HUDEP-2 (cell line): ENCODE data around the gene CDK5RAP3.

ENCODE experiments used
- DNase-seq, 76 experiments: peaks; one replicate each; lab custom pipeline; 2025; ENCODE audit not compliant: unreplicated experiment in 76 of 76; lab: John Stamatoyannopoulos, UW

Gene CDK5RAP3

GRCh38 chr17:47948706-47949196 is 22.2 kb upstream of the CDK5RAP3 start:
- DNase-seq: no peak

GRCh38 chr17:47949197-47949759 is 21.6 kb upstream of the CDK5RAP3 start:
- peak in 72 of 76 experiments; percentile 17 to 92 (median 77) for DNase-seq

- DNase-seq: peak in 3 of 76 experiments; percentile 11 to 22 (median 16)
These were observed 21.0 kb upstream of the CDK5RAP3 start for GRCh38 chr17:47949946-47950345.

DNA sequence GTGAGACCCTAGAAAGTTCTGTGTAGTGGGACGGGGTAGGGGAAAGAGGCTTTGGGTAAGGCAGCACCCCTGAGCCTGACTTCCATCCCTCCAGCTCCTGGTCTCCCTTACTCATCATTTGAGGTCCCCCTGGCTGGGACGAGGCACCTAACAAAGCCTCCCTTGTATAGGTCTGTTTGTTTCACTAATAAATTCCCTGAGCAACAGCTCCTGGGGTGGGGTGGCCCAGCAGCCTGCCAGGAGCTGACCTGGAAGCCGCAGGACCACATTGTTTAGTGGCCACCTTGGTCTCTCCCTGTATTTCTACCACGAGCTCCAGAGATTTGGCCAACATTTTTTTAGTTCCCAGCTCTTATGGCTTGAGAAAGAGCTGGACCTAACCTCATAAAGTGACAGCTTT is 20.5 kb upstream of the CDK5RAP3 start:
- DNase-seq: no peak

GRCh38 chr17:47952171-47953021 is 18.5 kb upstream of the CDK5RAP3 start:
- no peak for DNase-seq

DNA sequence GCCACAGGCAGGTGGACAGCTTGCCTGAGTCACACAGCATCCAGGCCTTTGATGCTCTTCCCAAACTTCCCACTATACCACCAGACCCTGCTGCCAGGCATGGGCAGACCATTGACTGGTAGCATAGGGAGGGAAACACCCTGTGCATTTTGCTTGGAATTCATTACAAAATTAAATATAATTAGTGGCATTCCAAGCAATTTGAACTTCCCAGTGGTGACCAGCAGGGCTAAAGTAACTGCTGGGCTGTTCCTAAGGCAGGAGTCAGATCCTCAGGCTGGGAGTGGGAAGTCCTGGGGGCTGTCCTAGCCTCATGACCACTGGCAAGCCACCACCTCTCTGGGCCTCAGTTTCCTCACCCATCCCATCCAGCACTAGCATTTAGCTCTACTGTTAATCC is 17.0 kb upstream of the CDK5RAP3 start:
- DNase-seq: no peak

DNA sequence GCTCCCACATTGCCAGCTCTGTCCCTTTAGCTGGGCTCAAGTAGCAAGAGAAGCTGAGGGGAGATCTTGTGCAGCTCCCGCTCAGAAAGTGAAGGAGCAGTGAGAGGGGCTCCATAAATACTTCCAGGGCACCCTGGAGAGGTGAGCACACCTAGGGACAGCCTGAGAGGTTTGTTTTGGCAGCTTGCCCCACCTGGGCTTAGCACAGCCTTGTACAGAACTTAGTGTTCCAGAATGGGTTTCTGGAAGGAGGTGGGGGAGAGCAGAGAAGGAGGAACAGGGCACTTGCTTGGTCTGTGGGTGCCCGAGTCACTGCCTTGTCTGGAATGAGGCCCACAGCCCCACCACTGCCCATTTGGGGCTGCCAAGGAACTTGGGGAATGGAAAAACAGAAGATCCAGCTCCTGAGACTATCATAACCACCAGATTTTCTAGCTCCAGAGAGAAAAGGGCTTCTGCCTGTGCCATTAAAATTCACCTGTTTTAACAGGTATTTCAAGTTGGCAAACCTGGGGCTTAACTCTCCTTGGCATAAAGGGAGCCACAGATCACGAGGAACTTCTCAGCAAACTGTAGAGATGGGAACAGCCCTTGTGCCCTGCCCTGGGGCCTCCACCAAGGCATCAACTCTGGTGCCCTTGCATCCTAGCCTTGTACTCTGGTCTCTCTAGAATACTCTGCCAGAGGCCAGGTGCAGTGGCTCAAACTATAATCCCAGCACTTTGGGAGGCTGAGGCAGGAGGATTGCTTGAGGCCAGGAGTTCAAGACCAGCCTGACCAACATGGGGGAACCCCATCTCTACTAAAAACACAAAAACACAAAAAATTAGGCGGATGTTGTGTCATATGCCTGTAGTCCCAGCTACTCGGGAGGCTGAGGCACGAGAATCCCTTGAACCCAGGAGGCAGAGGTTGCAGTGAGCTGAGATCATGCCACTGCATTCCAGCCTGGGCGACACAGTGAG is 15.1 kb upstream of the CDK5RAP3 start:
- no peak for DNase-seq

DNA sequence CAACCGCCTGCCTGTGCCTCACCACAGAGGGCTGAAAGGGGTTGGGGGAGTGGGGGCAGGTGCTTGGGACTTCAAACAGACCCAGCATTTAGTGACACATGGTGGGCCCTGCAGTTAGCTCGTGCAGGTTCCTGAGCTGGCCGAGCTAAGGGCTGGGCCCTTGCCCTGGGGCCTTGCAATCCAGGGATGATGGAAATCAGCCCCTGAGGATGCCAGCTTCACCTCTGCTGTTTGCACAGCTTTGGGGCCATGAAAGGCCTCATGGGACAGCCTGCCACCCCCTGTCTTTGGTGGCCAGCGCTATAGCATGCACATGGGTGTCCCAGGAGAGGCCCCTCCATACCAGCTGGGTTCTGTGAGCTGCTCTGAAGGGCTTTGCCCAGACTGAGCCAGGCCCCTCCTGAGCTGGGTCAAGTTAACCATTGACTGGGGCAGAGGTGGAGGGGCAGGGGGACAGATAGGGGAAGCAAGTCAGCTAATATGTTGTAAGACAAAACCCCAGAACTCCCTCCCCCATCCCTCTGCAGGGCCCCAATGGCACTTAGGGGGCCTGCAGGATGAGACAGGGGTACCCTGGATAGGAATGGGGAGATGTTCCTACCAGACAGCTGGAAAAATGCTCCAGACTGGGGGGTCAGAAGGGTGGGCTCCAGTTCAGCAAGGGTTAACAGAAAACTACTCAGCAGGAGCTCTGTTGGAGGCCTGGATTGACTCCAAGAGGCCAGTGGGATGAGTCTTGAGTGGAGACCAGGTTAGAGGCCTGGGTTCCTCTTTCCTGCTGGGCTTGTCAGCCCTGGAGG is 13.9 kb upstream of the CDK5RAP3 start:
- DNase-seq: no peak

GRCh38 chr17:47957591-47958490 is 13.1 kb upstream of the CDK5RAP3 start, which contains the start of gene PRR15L:
Gene PRR15L, minus strand, starts transcription at chr17:47957883. Its CDS starts 4,649 bp downstream, at chr17:47953234.
- no peak for DNase-seq

DNA sequence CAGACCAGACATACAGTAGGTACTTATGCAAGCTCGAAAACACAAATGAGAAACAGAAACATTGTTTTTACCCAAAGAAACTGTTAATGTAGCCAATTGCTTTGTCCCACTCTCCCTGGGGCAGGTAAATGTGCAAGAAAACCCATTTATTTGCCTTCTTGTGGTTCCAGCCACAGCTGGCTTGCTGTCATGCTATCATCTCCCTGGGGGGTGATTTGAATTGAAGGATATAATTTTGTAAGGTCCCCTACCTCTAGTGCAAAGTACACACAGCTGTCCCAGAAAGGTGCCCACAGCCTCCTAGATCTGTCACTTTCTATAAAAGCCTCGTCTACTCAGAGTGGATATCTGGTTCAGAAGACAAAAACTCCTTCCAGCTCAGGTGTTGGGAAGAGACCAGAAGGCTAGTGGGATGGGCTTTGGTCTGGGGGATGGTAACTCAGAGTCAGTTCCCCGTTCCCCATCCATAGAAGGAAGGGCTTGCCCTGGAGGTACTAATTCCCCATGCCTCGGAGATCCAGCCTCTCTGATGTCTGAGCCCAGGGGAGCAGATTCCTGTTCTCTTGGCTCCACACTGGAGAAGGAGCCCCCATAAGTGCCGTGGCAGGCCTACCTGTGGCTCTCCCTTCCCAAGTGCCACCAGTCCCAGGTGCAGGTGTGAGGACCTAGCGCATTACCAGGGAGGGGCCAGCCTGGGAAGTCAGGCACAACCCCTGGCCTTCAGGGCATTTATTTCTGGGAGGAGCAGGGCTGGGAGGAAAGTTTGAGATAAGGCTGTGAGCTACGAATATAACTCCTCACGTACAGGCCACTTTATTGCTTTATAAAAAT is 10.9 kb upstream of the CDK5RAP3 start:
- DNase-seq: no peak

GRCh38 chr17:47961406-47961805 is 9.5 kb upstream of the CDK5RAP3 start:
- DNase-seq: no peak

DNA sequence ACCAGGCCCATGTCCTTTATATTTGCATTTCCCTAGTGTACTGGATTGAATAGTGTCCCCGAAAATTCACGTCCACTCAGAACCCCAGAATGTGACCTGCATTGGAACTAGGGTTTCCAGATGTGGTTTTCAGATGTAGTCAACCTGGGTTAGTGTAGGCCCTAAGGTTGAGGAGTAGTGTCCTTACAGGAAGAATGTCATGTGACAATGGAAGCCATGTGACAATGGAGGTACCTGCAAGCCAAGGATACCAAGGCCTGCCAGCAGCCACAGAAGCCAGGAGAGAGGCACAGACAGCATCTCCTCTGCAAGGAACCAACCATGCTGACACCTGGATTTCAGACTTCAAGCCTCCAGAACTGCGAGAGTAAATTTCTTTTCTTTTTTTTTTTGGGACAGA is 8.0 kb upstream of the CDK5RAP3 start:
- no peak for DNase-seq

- no peak for DNase-seq
These were observed 6.1 kb upstream of the CDK5RAP3 start for GRCh38 chr17:47964856-47965255.

- no peak for DNase-seq
These were observed 4.8 kb upstream of the CDK5RAP3 start for GRCh38 chr17:47966079-47966519.

DNA sequence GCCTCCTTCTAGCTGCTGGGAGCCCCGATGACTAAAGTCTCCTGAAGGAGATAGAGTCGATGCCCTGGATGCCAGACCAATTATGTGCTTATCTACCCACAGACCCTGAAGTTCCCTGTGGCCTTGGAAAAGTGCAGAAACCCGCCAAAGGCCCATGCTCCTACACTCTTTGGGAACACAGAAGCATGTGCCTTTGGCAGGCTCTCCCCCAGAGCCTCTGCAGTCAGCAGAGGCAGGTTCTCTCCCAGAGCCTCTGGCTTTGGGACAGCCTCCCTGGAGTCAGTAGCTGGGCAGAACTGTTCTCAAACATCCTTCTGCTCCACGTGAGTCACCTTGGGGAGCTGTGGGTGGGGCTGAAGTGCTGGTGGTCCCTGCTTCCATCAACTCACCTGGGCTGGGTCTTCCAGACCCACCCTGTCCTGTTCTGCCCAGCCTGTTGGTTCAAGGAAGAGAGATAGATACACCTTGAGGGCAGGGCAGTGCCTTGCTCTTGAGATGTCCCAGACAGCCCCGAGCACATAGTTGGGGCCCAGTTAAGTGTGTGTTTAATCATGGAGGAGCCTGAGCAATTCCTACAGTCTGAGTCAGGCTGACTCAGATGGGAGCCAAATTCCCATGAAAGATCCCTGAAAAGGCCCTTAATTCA is 3.2 kb upstream of the CDK5RAP3 start:
- no peak for DNase-seq

DNA sequence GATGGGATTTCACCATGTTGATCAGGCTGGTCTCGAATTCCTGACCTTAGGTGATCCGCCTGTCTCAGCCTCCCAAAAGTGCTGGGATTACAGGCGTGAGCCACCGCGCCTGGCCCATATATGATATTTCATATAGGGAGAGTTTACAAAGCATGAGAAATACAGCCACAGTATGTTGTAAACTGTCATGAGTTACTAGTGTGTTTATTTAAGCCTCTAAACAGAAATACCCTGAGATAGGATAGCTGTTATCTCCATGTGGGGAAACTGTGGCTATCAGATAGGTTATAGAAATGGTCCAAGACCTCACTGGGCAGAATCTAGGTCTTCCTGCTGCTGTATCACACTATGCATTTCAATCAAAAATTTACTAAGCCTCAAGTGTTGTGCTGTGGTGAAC is 2.1 kb upstream of the CDK5RAP3 start:
- no peak for DNase-seq

DNA sequence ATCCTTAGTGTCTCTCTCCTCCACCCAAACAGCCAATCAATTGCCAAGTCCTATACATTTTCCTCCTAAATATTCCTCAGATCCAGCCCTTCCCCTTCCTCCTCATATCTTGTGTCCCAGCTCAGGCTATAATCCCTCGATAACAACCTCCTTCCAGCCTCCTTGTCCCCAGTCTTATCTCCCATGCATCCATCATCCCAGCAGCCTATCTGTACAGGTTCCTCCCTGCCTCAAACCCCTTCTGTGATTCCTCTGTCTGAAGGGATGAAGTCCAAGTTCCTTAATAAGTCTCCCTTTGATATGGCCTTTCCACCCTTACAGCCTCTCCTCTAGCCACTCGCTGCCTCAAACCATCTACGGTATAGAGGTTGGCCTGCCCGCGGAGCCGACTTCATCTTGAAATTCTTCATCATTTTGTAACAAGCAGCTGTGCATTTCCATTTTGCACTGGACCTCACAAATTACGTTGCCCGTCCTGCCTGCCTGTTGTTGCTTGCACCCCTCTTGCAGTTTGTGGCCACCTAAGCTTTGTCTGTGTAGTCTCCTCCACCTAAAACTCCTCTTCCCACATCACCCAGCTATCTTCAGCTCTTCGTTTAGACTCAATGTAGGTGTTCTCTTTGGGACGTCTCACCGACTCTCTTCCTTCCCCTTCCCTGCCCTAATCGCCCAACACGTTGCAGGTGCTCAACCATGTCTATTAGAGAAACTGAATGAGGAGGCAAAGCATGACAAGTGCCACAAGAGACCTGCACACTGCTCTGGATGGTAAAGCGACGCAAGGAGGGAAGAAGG is 786 bp upstream of the CDK5RAP3 start:
- DNase-seq: peak in 1 of 76 experiments; percentile 91
